Measurements from ENCODE around the gene FKBP4. TPM values are rescaled to one million over a fixed set of nuclear protein-coding genes. Genes with fewer than 3 reads are reported as not detected.

FKBP4 gene
- total RNA-seq, 1 experiment from 2014 or later: 162 TPM

DNA sequence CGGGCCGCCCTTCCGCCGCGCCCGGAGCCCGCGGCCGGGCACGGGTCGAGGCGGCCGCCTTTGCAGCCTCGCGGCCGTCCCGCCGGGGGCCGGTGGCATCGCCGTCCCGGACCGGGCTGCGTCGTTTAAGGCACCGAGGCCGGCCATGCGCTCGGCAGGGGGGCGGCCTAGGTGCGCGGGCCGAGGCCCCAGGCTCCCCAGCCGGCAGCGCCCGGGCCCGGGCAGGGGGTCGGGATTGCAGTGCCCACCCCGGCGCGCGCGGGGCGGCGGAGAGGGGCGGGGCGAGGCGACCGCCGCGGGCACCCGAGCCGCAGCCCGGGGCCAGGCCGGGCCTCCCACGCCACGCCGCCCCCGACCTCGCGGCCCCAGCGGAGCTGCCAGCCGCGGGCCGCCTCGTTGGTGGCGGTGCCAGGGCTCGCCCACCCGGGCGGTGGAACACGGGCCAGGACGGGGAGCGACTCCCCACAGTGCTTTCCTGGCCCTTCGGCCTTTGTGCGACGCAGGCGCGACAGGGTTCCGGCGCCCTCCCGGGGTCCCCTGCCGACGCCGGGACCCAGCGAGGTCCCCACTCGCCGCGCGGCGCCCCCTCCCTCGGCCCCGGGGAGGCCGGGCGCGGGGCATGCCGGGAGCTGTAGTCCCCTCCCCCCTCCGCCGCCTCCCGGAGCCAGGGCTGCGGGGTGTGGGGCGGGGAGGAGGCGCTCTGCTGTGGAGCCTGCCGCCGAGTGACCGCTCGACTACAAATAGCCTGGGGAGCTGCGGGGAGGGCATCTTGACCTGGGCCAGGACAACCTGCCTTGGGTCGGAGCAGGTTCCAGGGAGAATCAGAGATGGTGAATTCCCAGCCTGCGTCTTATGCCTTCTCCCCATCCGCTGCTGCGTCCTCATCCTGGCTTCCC, 769 bp downstream of the FKBP4 start:
- H3K4me2 ChIP-seq (ENCODE audit: low read length): peak overlapping the region; percentile 98
- H2AFZ ChIP-seq (ENCODE audit: low read length): peak overlapping the region; percentile 57; the same call in 1 of the 2 replicates
- peaks cover 40% of the 10 kb centered on the region for H3K79me2 ChIP-seq (ENCODE audit: low read length)
- TF ChIP-seq EZH2 (IDR thresholded peaks at IDR 0.05; ENCODE audit: low read length, unreplicated experiment) (no peak), EZH2phosphoT487 (IDR thresholded peaks at IDR 0.05; ENCODE audit: borderline replicate concordance, low read length) (no peak)
- TF ChIP-seq, protein P1, sequence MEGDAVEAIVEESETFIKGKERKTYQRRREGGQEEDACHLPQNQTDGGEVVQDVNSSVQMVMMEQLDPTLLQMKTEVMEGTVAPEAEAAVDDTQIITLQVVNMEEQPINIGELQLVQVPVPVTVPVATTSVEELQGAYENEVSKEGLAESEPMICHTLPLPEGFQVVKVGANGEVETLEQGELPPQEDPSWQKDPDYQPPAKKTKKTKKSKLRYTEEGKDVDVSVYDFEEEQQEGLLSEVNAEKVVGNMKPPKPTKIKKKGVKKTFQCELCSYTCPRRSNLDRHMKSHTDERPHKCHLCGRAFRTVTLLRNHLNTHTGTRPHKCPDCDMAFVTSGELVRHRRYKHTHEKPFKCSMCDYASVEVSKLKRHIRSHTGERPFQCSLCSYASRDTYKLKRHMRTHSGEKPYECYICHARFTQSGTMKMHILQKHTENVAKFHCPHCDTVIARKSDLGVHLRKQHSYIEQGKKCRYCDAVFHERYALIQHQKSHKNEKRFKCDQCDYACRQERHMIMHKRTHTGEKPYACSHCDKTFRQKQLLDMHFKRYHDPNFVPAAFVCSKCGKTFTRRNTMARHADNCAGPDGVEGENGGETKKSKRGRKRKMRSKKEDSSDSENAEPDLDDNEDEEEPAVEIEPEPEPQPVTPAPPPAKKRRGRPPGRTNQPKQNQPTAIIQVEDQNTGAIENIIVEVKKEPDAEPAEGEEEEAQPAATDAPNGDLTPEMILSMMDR (conservative IDR thresholded peaks at IDR 0.05; ENCODE audit: low read depth, low read length): no peak
- H3K36me3 ChIP-seq (ENCODE audit: low read depth, low read length): peaks cover 40% of the 10 kb centered on the region
- peak; percentile 49 for DNase-seq
- H3K27ac ChIP-seq (ENCODE audit: low read length): no peak overlapping the region
- CTCF ChIA-PET: no interaction called here
- no TSS peak for BruUV-seq (replicated peaks)
- no peaks in the 10 kb centered on the region for H3K27me3 ChIP-seq (ENCODE audit: low read length)
- no peaks in the 10 kb centered on the region for H3K9me2 ChIP-seq (replicated peaks; ENCODE audit: low read length)
- H3K9me3 ChIP-seq (ENCODE audit: low read length): no peaks in the 10 kb centered on the region
- ATAC-seq: peak; percentile 64
- peak overlapping the region; percentile 62 for H3K9ac ChIP-seq (ENCODE audit: low read length)
- peak overlapping the region; percentile 95 for H3K4me3 ChIP-seq (ENCODE audit: low read length)
- intact Hi-C loops (cut with micrococcal nuclease): loop anchor here (1.0 kb wide), 1 partner anchor 17 kb away; the partner anchor contains the start of gene ITFG2
- no peaks in the 10 kb centered on the region for H3F3A ChIP-seq (ENCODE audit: low read length, unreplicated experiment)
- POLR2A ChIA-PET (ENCODE audit: unreplicated experiment): interaction anchor here (0.6 kb wide), 1 partner anchor 791 kb away, joined by 3 read pairs; no protein-coding TSS in a partner anchor
- H4K20me1 ChIP-seq (ENCODE audit: low read length): peaks cover 29% of the 10 kb centered on the region
- peaks cover 21% of the 10 kb centered on the region for H3K4me1 ChIP-seq (ENCODE audit: insufficient read depth, low read length)

DNA sequence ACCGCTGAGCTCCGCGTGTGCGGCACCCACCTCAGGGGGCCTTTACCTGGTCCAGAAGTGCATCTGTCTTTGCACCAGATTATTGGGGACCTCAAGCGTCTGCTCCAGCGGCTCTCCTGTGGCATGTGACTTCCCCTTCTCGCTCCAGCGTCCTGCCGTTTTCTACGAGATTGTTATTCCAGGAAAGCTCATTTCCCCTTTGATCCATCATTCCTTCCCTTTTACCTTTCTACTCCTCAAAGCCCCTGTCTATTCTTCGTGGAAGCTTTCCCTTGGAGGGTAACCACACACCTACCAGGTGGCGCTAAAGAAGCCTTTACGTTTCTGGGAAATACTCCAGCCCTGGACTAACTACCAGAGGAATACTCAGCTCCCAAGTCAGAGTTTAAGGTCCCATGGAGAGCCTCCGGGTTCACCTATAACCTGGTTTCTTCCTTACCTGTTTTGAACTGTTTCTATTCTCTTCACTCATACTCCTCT, 1.5 kb downstream of the FKBP4 start:
- Histone ChIP-seq H3K9me3 (ENCODE audit: low read length) (no peaks in the 10 kb centered on the region), H3K79me2 (ENCODE audit: low read length) (peaks cover 40% of the 10 kb centered on the region), H3K9me2 (replicated peaks; ENCODE audit: low read length) (no peaks in the 10 kb centered on the region), H2AFZ (ENCODE audit: low read length) (peak overlapping the region; percentile 57; the same call in 1 of the 2 replicates), H3F3A (ENCODE audit: low read length, unreplicated experiment) (no peaks in the 10 kb centered on the region), H3K27ac (ENCODE audit: low read length) (no peak overlapping the region), H3K36me3 (ENCODE audit: low read depth, low read length) (peaks cover 46% of the 10 kb centered on the region), H3K4me3 (ENCODE audit: low read length) (peak overlapping the region; percentile 95), H4K20me1 (ENCODE audit: low read length) (peaks cover 29% of the 10 kb centered on the region), H3K4me2 (ENCODE audit: low read length) (peak overlapping the region; percentile 98), H3K4me1 (ENCODE audit: insufficient read depth, low read length) (peaks cover 21% of the 10 kb centered on the region), H3K27me3 (ENCODE audit: low read length) (no peaks in the 10 kb centered on the region), H3K9ac (ENCODE audit: low read length) (peak overlapping the region; percentile 62)
- BruUV-seq (replicated peaks): no TSS peak
- intact Hi-C loops (cut with micrococcal nuclease): loop anchor here (1.0 kb wide), 1 partner anchor 16 kb away; the partner anchor contains the start of gene ITFG2
- ChIA-PET CTCF (no interaction called here), POLR2A (ENCODE audit: unreplicated experiment) (no interaction called here)
- DNase-seq: peak; percentile 20
- ATAC-seq: peak; percentile 28
- TF ChIP-seq EZH2 (IDR thresholded peaks at IDR 0.05; ENCODE audit: low read length, unreplicated experiment): no peak
- TF ChIP-seq, protein P1 (conservative IDR thresholded peaks at IDR 0.05; ENCODE audit: low read depth, low read length): peak; percentile 52
